GM23338 (cell line): Measurements from ENCODE around the gene TMSB15A. TPM values are rescaled to one million over a fixed set of nuclear protein-coding genes. Genes with fewer than 3 reads are reported as not detected.

Experiments
- polyA plus RNA-seq: library from polyadenylated mRNA; unstranded; fragments of >200 nt; fragmentation: Nextera tagmentation; extraction: Ambion mirVana; gene quantifications from 2 replicates; pipeline ENCODE4 v1.2.1, GENCODE V29; 2016
- total RNA-seq: library from RNA; depleted of rRNA; stranded (reverse); fragments of >200 nt; shearing (Covaris generic); gene quantifications from 2 replicates; pipeline ENCODE4 v1.2.3, GENCODE V29; 2014; rRNA removed

The TMSB15A gene
- total and polyA plus RNA-seq, 2 experiments from 2014 or later = 81.3 to 230 TPM

Other genes starting within 250 kb of the TMSB15A start
- gene NXF2B, start 76.7 kb downstream of the TMSB15A start, total RNA-seq = 0.14 and 0.85 TPM in 2 replicates
- 0.28 and 0.74 TPM in 2 replicates for gene NXF2B, start 76.7 kb downstream of the TMSB15A start, polyA plus RNA-seq
- 0.97 and 1.6 TPM in 2 replicates for gene TCP11X2, start 44.9 kb downstream of the TMSB15A start, total RNA-seq
- 0.81 and 1.1 TPM in 2 replicates for gene TCP11X2, start 44.9 kb downstream of the TMSB15A start, polyA plus RNA-seq
- 8.9 and 18.6 TPM in 2 replicates for gene ARMCX5, start 82.8 kb upstream of the TMSB15A start, total RNA-seq
- 5.5 and 6.6 TPM in 2 replicates for gene ARMCX5, start 82.8 kb upstream of the TMSB15A start, polyA plus RNA-seq
- gene GPRASP1, start 134.7 kb upstream of the TMSB15A start, total RNA-seq = 1.9 and 2.6 TPM in 2 replicates
- gene GPRASP1, start 134.7 kb upstream of the TMSB15A start, polyA plus RNA-seq = 0.33 and 0.45 TPM in 2 replicates
- gene GPRASP2, start 195.7 kb upstream of the TMSB15A start, total RNA-seq = 18.0 and 22.4 TPM in 2 replicates
- 4.0 and 4.9 TPM in 2 replicates for gene GPRASP2, start 195.7 kb upstream of the TMSB15A start, polyA plus RNA-seq
- gene GPRASP3, start 204.0 kb upstream of the TMSB15A start, total RNA-seq = 17.8 and 18.2 TPM in 2 replicates
- 6.4 and 7.9 TPM in 2 replicates for gene GPRASP3, start 204.0 kb upstream of the TMSB15A start, polyA plus RNA-seq